RWPE2 (cell line): ENCODE measurements around the gene SMOC1.

Source experiments
- ATAC-seq: fragments of 200-7000 bp; cut with Tn5 transposase; 3 replicates; pipeline ENCODE4 v1.9.1; 2021; ENCODE audit warnings: low read depth
- DNase-seq: peaks from one replicate; pipeline ENCODE4 v3.0.0-alpha.2; 2020; ENCODE audit warnings: low spot score
- H3K27ac ChIP-seq: fragments of 450-650 bp; 2 replicates; pipeline ENCODE4 v1.5.1; 2017; ENCODE audit warnings: mild to moderate bottlenecking; ENCODE audit not compliant: poor library complexity, severe bottlenecking
- H3K27me3 ChIP-seq: fragments of 250-450 bp; sonication (Bioruptor Pico); 2 replicates; pipeline ENCODE4 v1.5.1; 2021; ENCODE audit warnings: mild to moderate bottlenecking, moderate library complexity; ENCODE audit not compliant: insufficient read depth, poor library complexity, severe bottlenecking
- H3K36me3 ChIP-seq: fragments of 250-450 bp; sonication (Bioruptor Pico); 2 replicates; pipeline ENCODE4 v1.5.1; 2020; ENCODE audit warnings: low read depth, mild to moderate bottlenecking, moderate library complexity
- H3K4me1 ChIP-seq: fragments of 250-450 bp; sonication (Bioruptor Pico); 2 replicates; pipeline ENCODE4 v1.5.1; 2021; ENCODE audit warnings: mild to moderate bottlenecking, moderate library complexity; ENCODE audit not compliant: insufficient read depth, poor library complexity, severe bottlenecking
- H3K4me3 ChIP-seq: fragments of 250-450 bp; sonication (Bioruptor Pico); 2 replicates; pipeline ENCODE4 v1.5.1; 2021; ENCODE audit warnings: mild to moderate bottlenecking, moderate library complexity; ENCODE audit not compliant: severe bottlenecking
- H3K9me3 ChIP-seq: fragments of 250-450 bp; sonication (Bioruptor Pico); 2 replicates; pipeline ENCODE4 v1.5.1; 2021; ENCODE audit warnings: mild to moderate bottlenecking, moderate library complexity; ENCODE audit not compliant: severe bottlenecking
- TF ChIP-seq, protein P1 (sequence below): fragments of 450-650 bp; IDR thresholded peaks from one replicate; pipeline ENCODE4 v1.5.1; 2017; ENCODE audit warnings: mild to moderate bottlenecking, moderate library complexity; ENCODE audit not compliant: poor library complexity, severe bottlenecking

SMOC1 gene

DNA sequence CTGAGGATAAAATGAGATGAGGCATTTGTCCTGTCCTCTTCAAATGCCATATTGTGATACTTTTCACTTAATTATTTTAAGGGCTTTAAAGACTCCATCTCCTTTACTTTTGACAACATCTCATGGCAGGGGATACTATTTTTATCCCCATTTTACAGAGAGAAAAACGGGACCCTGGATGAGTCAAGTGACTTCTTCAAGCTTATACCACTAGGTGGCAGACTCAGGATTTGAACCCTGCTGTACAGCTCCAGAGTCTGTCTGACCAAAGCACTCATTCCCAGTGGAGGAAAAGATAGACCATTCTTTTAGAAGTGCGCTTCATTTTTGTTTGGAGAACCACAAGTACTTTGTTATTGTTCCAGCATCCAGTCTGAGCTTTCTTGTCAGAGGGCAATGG is 1.7 kb upstream of the SMOC1 start:
- H3K27me3 ChIP-seq, result peaks cover 42% of the 10 kb centered on the region
- TF ChIP-seq, protein P1, sequence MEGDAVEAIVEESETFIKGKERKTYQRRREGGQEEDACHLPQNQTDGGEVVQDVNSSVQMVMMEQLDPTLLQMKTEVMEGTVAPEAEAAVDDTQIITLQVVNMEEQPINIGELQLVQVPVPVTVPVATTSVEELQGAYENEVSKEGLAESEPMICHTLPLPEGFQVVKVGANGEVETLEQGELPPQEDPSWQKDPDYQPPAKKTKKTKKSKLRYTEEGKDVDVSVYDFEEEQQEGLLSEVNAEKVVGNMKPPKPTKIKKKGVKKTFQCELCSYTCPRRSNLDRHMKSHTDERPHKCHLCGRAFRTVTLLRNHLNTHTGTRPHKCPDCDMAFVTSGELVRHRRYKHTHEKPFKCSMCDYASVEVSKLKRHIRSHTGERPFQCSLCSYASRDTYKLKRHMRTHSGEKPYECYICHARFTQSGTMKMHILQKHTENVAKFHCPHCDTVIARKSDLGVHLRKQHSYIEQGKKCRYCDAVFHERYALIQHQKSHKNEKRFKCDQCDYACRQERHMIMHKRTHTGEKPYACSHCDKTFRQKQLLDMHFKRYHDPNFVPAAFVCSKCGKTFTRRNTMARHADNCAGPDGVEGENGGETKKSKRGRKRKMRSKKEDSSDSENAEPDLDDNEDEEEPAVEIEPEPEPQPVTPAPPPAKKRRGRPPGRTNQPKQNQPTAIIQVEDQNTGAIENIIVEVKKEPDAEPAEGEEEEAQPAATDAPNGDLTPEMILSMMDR, result peak; percentile 45
- DNase-seq (no peak), ATAC-seq (no peak)
- H3K36me3 ChIP-seq, result no peaks in the 10 kb centered on the region
- H3K9me3 ChIP-seq, result no peaks in the 10 kb centered on the region
- no peak overlapping the region for H3K27ac ChIP-seq
- no peak overlapping the region for H3K4me3 ChIP-seq
- H3K4me1 ChIP-seq, result no peaks in the 10 kb centered on the region

GRCh38 chr14:69878251-69878650 is 965 bp upstream of the SMOC1 start:
- Histone ChIP-seq H3K27me3 (peaks cover 42% of the 10 kb centered on the region), H3K27ac (no peak overlapping the region), H3K4me3 (no peak overlapping the region), H3K4me1 (no peaks in the 10 kb centered on the region), H3K36me3 (no peaks in the 10 kb centered on the region), H3K9me3 (no peaks in the 10 kb centered on the region)
- no peak for ATAC-seq
- TF ChIP-seq, protein P1, result no peak
- no peak for DNase-seq

DNA sequence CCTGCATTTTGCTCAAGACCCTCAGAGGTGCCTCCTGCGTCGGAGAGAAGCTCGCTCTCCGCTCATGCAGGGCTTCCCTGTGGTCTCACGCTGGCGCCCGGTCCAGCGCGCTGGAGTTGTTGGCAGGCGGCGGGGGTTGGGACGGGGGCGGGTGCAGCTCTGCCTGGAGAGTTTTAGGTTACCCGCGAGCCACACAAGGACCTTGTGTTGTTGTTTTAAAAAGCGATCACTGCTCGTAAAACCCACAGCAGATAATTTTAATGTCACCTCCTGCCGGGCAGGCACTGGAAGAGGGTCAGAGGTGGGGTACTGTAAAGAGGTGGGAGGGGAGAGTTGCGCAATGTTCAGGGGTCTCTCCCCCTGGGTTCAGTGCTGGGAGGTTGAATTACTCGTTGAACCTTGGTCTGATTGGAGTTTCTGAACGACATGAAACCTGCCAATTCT is 850 bp downstream of the SMOC1 start:
- DNase-seq, result no peak
- H3K36me3 ChIP-seq, result no peaks in the 10 kb centered on the region
- H3K27ac ChIP-seq, result no peak overlapping the region
- H3K27me3 ChIP-seq, result peaks cover 46% of the 10 kb centered on the region
- TF ChIP-seq, protein P1, result no peak
- peak overlapping the region; percentile 35 for H3K4me3 ChIP-seq
- ATAC-seq, result 0 out of 3 replicates have a peak, but pooled peaks have one; percentile 19
- H3K9me3 ChIP-seq, result no peaks in the 10 kb centered on the region
- no peaks in the 10 kb centered on the region for H3K4me1 ChIP-seq

DNA sequence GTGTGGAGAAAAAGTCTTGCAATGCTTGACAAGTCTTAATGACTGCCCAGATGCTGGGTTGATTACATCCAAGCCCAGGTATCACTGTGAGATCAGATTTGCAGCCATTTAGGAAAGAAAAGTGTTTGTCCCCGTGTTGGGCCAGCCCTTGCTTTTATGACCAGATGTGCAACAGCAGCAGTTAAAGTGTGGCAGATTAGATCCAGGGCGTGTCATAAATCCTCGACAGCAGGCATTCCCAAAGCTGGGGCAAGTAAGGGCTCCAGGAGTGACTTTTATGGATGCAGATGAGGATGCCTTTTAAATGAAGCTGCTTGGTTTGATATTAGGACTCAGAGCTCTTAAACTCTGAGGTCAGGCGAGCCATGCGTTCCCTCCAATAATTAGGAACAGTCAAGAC is 1.7 kb downstream of the SMOC1 start:
- no peak overlapping the region for H3K4me3 ChIP-seq

More for the DNA sequence above, 1.7 kb downstream of the SMOC1 start:
- TF ChIP-seq, protein P1, result no peak
- H3K9me3 ChIP-seq, result no peaks in the 10 kb centered on the region
- H3K27ac ChIP-seq, result no peak overlapping the region
- DNase-seq (no peak), ATAC-seq (no peak)
- no peaks in the 10 kb centered on the region for H3K4me1 ChIP-seq
- H3K27me3 ChIP-seq, result peaks cover 46% of the 10 kb centered on the region
- H3K36me3 ChIP-seq, result no peaks in the 10 kb centered on the region
